ENCODE results near the gene NKAPL.

The NKAPL gene

DNA sequence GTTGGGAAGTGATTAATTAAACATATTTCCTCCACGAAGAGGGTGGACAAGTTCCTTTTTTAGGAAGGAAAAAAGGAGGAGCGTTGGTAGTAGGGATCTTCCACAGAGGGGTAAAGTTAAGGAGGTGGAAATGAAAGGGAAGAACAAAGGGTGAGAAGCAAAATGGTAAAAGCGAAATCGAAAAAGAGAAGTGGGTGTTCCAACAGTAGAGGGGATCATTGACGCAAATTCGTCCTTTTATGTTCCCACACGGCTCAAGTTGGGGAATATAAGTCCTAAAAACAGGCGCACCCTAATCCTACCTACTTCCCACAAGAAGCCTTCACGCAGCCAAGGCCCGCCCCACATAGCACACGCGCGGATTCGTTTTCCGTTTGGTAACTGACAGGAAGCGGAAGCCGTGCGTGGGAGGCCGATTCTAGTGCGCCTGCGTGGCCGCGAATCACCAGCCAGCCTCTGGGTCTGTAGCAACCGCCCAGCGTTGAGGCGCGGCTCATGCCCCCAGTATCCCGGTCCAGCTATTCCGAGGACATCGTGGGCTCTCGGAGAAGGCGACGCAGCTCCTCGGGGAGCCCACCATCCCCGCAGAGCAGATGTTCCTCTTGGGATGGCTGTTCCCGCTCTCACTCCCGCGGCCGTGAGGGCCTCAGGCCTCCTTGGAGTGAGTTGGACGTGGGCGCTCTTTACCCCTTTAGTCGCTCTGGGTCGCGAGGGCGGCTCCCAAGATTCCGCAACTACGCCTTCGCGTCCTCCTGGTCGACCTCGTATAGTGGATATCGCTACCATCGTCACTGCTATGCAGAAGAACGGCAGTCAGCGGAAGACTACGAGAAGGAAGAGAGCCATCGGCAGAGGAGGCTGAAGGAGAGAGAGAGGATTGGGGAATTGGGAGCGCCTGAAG, at the start of gene NKAPL:
Gene NKAPL, plus strand, starts transcription at position 421 of the 901 bp plus-strand sequence. Its CDS starts 75 bp downstream, at position 496.
- no peak for DNase-seq

DNA sequence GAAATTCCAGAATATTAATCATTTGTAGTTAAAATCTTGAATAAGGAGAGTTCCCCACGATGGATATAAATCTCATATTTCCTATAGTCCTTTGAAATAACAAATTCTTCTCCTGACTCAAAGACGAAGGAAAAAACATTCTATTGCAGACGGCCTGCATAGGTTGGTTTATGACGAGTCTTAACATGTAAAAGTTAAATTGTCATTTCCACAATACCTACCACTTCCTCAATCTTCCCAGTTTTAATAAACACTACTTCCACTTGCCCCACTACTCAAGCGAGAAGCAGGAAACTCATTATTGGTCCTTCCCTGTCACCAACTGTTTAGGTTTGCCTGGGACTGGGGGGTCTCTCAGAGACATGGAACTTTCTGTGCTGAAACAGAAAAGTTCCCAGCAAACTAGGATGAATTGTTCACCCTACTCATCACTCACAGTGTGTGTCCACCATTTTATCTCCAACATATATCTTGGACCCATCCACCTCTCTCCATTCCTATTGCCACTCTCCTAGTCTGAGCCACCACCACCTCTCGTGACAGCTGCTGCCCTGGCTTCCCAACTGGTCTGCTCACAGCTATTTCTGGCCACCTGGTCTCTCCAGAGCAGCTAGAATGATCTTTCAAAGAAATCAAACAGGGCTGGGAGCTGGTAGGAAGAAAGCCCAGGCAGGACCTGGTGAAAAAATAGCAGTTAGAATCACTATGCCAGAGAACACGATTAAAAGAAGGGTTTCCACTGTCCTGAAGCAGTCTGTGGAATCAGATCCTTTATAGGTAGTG, 49.2 kb upstream of the NKAPL start:
- DNase-seq, result no peak

- DNase-seq, result no peak
Measured at GRCh38 chr6:28211840-28212509, 47.1 kb upstream of the NKAPL start.

DNA sequence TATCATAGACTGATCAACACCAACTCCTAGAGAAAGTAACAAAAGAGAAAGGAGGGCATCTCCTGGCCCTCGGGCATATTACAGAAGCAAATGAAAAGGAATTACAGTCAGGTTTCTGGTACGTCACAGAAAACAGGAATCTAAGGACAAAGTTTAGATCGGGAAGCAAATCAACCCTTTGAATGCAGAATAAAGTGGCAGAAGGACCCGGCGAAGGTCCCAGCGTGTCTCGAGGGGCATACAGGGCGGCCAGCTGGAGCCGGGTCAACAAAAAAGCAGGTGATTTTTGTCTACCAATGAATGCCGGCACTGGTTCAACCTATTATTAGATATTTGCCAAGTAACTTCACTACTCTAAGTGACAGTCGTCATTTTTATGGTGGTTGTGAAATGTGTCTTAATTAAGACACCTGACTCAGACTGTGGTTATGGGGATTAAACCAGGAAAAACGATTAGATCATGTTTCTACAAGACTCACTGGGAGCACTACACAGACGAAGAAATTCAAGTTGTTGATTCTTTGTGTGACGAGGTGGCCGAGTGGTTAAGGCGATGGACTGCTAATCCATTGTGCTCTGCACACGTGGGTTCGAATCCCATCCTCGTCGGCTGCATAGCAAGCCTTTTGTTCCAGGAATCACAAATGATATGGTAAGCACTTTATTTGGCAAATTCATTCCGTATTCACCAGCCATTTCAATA, 46.4 kb upstream of the NKAPL start:
- DNase-seq, result peak; percentile 43

GRCh38 chr6:28213213-28213523, 45.9 kb upstream of the NKAPL start:
- no peak for DNase-seq

- DNase-seq, result no peak
Measured at GRCh38 chr6:28215425-28215824, 43.7 kb upstream of the NKAPL start.

GRCh38 chr6:28217890-28218289, 41.2 kb upstream of the NKAPL start:
- DNase-seq, result no peak

GRCh38 chr6:28218312-28219248, 40.5 kb upstream of the NKAPL start:
- DNase-seq, result no peak

DNA sequence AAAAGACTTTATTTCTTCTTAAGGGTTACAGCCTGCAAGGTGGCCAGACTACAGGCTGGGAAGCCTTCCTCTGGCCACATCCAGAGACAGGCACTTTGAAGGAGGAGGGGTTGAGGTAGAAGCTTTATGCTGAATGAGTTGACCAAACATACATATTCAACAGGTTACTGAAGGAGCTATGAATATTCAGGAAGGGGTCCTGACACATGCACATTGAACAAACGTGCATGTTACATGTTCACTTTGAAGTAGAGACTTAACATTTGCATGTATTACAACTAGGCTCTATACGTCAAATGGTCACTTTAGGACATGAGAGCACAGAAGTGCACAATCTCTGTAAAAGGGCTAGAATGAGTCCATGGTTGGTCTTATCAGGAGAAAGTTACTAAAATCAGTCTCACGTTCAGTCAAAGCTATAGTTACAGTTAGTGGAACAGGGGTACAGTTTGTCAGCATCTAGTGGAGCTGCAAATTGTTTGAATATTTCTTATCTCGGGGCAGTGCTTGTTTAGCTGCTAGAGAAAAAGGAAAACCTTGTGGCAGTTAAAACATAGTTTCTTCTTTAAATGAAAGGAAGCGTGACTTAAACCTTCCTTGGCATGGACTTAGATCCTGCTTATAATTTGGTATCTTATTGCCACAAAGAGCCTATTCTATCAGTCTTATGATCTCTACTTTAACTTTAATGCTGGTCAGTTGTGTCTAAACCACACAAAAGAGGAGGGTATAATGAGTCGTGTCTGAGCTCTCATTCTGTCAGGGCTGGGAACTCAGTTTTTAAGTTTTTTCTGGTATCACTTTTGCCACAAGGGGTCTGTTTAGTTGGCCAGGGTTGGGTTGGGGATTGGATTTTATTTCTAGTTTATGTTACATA, 38.6 kb upstream of the NKAPL start:
- no peak for DNase-seq

GRCh38 chr6:28224131-28225055, 34.7 kb upstream of the NKAPL start:
- no peak for DNase-seq

DNA sequence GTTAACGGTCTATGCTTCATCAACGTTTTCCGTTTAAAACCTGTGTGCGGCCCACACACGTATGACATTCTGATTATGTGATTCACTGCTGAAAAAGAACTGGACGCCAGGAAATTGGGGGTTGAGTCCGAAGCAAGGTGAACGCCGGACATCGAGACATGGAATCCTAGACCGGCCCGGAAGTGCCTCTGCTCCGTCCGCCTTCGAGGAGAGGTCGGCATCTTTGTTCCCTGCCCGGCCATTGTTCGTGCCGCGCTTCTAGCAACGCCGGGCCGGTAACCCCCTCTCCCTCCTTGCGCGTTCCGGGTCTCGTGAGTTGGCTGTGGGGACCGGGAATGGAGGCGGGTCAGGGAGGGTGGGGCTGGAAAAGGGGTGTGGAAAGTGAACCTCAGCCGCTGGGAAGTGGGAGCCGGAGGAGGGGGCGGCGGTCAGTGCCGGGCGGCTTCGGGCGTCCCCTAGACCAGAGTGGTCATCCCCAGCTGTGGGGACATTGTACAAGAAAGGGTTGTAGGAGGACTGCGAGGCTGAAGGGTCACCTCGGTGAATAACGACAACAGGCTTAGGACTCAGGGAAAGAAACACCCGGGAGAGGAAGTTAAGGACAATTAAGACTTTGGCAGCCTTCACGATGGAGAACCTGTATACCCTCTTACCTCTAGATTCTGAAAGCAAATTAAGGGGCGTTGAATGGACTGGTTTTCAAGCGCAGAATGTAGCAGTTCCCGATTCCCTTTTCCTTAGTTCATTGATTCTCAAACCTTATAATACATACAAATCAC, 33.9 kb upstream of the NKAPL start, which contains the start of gene ZSCAN9:
Gene ZSCAN9, plus strand, starts transcription at position 220 of the 779 bp plus-strand sequence. CDS start 1,810 bp downstream, outside the sequence.
- peak; percentile 43 for DNase-seq

DNA sequence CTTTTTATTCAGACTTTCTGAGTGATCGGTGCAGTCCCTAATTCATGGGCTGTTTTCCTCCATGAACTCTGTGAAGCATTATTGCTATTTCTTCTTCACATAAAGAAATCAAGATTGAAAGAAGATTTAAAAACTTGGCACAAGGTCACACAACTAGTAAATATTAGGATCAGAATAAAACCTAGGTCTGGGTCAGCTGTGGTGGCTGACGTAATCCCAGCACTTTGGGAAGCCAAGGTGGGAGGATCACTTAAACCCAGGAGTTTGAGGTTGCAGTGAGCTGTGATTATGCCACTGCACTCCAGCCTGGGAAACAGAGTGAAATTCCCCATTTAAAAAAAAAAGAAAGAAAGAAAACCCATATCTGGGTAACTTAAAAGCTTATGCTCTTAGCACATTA, 32.6 kb upstream of the NKAPL start:
- no peak for DNase-seq

DNA sequence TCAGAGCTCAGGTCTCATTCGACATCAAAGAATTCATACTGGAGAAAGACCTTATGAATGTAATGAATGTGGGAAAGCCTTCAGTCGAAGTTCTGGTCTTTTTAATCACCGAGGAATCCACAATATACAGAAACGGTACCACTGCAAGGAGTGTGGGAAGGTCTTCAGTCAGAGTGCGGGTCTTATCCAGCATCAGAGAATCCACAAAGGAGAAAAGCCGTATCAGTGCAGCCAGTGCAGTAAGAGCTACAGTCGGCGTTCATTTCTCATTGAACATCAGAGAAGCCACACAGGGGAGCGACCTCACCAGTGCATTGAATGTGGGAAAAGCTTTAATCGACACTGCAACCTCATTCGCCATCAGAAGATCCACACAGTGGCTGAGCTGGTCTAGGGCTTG, 26.3 kb upstream of the NKAPL start:
- no peak for DNase-seq

DNA sequence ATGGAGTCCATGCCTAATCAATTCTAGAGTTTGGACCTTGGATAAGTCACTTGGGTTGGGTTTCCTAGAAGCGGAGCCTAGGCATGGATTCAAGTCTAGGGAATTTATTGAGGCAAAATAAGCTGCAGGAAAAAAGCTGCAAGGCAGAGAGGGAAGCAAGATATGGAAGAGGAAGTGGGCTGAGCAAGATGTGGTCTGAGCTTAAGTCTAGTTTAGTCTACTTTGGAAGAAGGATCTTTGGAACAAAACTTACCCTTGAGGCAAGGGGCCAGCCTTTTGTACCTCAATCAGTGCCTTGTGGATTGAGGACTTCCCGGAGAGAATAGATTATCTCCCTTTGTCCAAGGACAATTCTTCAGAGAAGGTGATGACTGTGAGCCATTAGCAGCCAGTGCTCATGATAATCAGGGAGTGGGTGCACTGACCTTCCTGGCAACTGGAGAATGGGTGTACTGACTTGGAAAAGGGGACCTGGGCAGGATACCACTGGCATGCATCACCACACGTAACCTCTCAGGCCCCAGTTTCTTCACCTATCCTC, 23.1 kb upstream of the NKAPL start:
- DNase-seq, result no peak

GRCh38 chr6:28239636-28240035, 19.5 kb upstream of the NKAPL start:
- DNase-seq, result no peak

DNA sequence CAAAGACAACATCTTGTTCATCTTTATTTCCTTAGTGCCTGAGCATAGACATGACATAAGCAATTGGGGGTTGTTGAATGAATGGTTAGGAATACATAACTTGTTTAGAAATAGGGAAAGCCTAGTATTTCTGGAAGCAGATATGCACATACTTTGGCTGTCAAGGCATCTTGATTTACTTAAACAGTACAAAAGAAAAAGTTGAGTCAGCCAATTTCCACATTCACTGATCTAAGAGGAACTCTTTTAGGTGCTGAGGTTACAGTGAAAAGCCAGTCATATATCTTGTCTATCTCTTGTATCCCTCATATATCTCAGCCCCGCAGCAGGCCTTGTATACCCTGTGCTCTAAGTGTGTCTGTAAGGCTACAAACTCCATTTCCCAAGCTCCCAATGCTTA, 18.6 kb upstream of the NKAPL start:
- no peak for DNase-seq

- no peak for DNase-seq
Measured at GRCh38 chr6:28243946-28244345, 15.2 kb upstream of the NKAPL start.
